Measurements from ENCODE around the gene GPD2. TPM values are rescaled to one million over a fixed set of nuclear protein-coding genes. Genes with fewer than 3 reads are reported as not detected.

Gene GPD2
- total RNA-seq, 1 donor from 2014 or later, result 76.9 TPM

- H3K4me3 ChIP-seq (ENCODE audit: low read depth, low read length), result no peak overlapping the region
- DNase-seq (ENCODE audit: low read depth) (no peak), FAIRE-seq (no peak)
- TF ChIP-seq CTCF (IDR thresholded peaks at IDR 0.05; ENCODE audit: insufficient read depth, low read length, severe bottlenecking), result no peak
- no peaks in the 10 kb centered on the region for H3K27me3 ChIP-seq (ENCODE audit: control insufficient read depth, insufficient read depth, low read length)
- H3K36me3 ChIP-seq (ENCODE audit: control insufficient read depth, insufficient read depth, low read length), result no peaks in the 10 kb centered on the region
These were observed 12.6 kb downstream of the GPD2 start for GRCh38 chr2:156448766-156449165.

GRCh38 chr2:156452971-156453370 is 16.8 kb downstream of the GPD2 start:
- FAIRE-seq (no peak), DNase-seq (ENCODE audit: low read depth) (no peak)
- H3K4me3 ChIP-seq (ENCODE audit: low read depth, low read length), result no peak overlapping the region
- no peaks in the 10 kb centered on the region for H3K27me3 ChIP-seq (ENCODE audit: control insufficient read depth, insufficient read depth, low read length)
- no peak for TF ChIP-seq CTCF (IDR thresholded peaks at IDR 0.05; ENCODE audit: insufficient read depth, low read length, severe bottlenecking)
- H3K36me3 ChIP-seq (ENCODE audit: control insufficient read depth, insufficient read depth, low read length), result no peaks in the 10 kb centered on the region

GRCh38 chr2:156455361-156455975 is 19.3 kb downstream of the GPD2 start:
- DNase-seq (ENCODE audit: low read depth), result peak; percentile 91
- FAIRE-seq, result no peak

GRCh38 chr2:156456616-156457015 is 20.4 kb downstream of the GPD2 start:
- no peaks in the 10 kb centered on the region for H3K27me3 ChIP-seq (ENCODE audit: control insufficient read depth, insufficient read depth, low read length)
- DNase-seq (ENCODE audit: low read depth), result peak; percentile 69
- no peak for FAIRE-seq
- H3K36me3 ChIP-seq (ENCODE audit: control insufficient read depth, insufficient read depth, low read length), result no peaks in the 10 kb centered on the region
- no peak overlapping the region for H3K4me3 ChIP-seq (ENCODE audit: low read depth, low read length)
- TF ChIP-seq CTCF (IDR thresholded peaks at IDR 0.05; ENCODE audit: insufficient read depth, low read length, severe bottlenecking), result no peak

More at GRCh38 chr2:156455361-156455975, 19.3 kb downstream of the GPD2 start:
- Histone ChIP-seq H3K4me3 (ENCODE audit: low read depth, low read length) (no peak overlapping the region), H3K36me3 (ENCODE audit: control insufficient read depth, insufficient read depth, low read length) (no peaks in the 10 kb centered on the region), H3K27me3 (ENCODE audit: control insufficient read depth, insufficient read depth, low read length) (no peaks in the 10 kb centered on the region)
- TF ChIP-seq CTCF (IDR thresholded peaks at IDR 0.05; ENCODE audit: insufficient read depth, low read length, severe bottlenecking), result no peak

- Histone ChIP-seq H3K27me3 (ENCODE audit: control insufficient read depth, insufficient read depth, low read length) (no peaks in the 10 kb centered on the region), H3K36me3 (ENCODE audit: control insufficient read depth, insufficient read depth, low read length) (no peaks in the 10 kb centered on the region), H3K4me3 (ENCODE audit: low read depth, low read length) (no peak overlapping the region)
- no peak for TF ChIP-seq CTCF (IDR thresholded peaks at IDR 0.05; ENCODE audit: insufficient read depth, low read length, severe bottlenecking)
- FAIRE-seq (no peak), DNase-seq (ENCODE audit: low read depth) (no peak)
These were observed 21.6 kb downstream of the GPD2 start for GRCh38 chr2:156457523-156458517.
